SK-N-SH treated with all-trans-retinoic acid at 6 μM for 48 hours (cell line): ENCODE measurements around the gene DHX16.

Experiments used
- CREB5 ChIP-seq: fragments of 250-450 bp; sonication (Bioruptor Pico); IDR thresholded peaks from 2 replicates; pipeline ENCODE4 v1.5.1; 2020; ENCODE audit warnings: low read depth, mild to moderate bottlenecking, moderate library complexity
- CSDC2 ChIP-seq: fragments of 250-450 bp; sonication (Bioruptor Pico); IDR thresholded peaks from 2 replicates; pipeline ENCODE4 v1.5.0; 2020; ENCODE audit warnings: mild to moderate bottlenecking, moderate library complexity
- OSR1 ChIP-seq: fragments of 250-450 bp; sonication (Bioruptor Pico); IDR thresholded peaks from 2 replicates; pipeline ENCODE4 v1.8.0; 2022; ENCODE audit warnings: moderate library complexity, mild to moderate bottlenecking, inconsistent platforms
- PATZ1 ChIP-seq: fragments of 250-450 bp; sonication (Bioruptor Pico); IDR thresholded peaks from 2 replicates; pipeline ENCODE4 v1.8.0; 2020; ENCODE audit warnings: mild to moderate bottlenecking, moderate library complexity, borderline replicate concordance
- PPARA ChIP-seq: fragments of 250-450 bp; sonication (Bioruptor Pico); IDR thresholded peaks from 2 replicates; pipeline ENCODE4 v1.5.0; 2020; ENCODE audit warnings: mild to moderate bottlenecking, borderline replicate concordance
- RARB ChIP-seq: fragments of 250-450 bp; sonication (Bioruptor Pico); IDR thresholded peaks from 2 replicates; pipeline ENCODE4 v1.8.0; 2021; ENCODE audit warnings: mild to moderate bottlenecking, moderate library complexity
- SNAI2 ChIP-seq: fragments of 250-450 bp; sonication (Bioruptor Pico); IDR thresholded peaks from 2 replicates; pipeline ENCODE4 v1.5.0; 2020; ENCODE audit warnings: mild to moderate bottlenecking, moderate library complexity
- TOX ChIP-seq: fragments of 250-450 bp; sonication (Bioruptor Pico); IDR thresholded peaks from 2 replicates; pipeline ENCODE4 v1.8.0; 2021; ENCODE audit warnings: mild to moderate bottlenecking, moderate library complexity, borderline replicate concordance

GRCh38 chr6:30610065-30610464 is 62.7 kb downstream of the DHX16 start:
- TF ChIP-seq TOX = no peak
- no peak for TF ChIP-seq SNAI2 (CRISPR knock-in tag)
- no peak for TF ChIP-seq PATZ1 (CRISPR knock-in tag)
- TF ChIP-seq CREB5 (CRISPR knock-in tag) = no peak
- no peak for TF ChIP-seq PPARA
- TF ChIP-seq RARB = no peak
- TF ChIP-seq OSR1 (CRISPR knock-in tag) = no peak
- TF ChIP-seq CSDC2 (CRISPR knock-in tag) = no peak
